CD14-positive monocyte (primary cell): ENCODE measurements around the gene ZBTB7C. TPM values are rescaled to one million over a fixed set of nuclear protein-coding genes. Genes with fewer than 3 reads are reported as not detected.

Experiments used
- DNase-seq, 3 donors: peaks; one replicate each; pipeline ENCODE4 v3.0.0-alpha.2; 2011 to 2022
- H2AFZ ChIP-seq: 2 replicates; pipeline ENCODE4 v1.6.0; 2012; ENCODE audit warnings: mild to moderate bottlenecking, low read depth, low read length, inconsistent platforms; ENCODE audit not compliant: insufficient read depth, poor library complexity, severe bottlenecking
- H3K27ac ChIP-seq, 2 donors: 1 replicate in 1 of 2; 2 replicates in 1 of 2; pipeline ENCODE4 v1.5.1; 2012 to 2013; ENCODE audit warnings: low read length in 2 of 2, control low read depth in 1 of 2, inconsistent platforms in 1 of 2, low read depth in 1 of 2, mild to moderate bottlenecking in 1 of 2
- H3K27me3 ChIP-seq, 2 donors: one replicate each; pipeline versions ENCODE4 v1.6.0 to v1.6.1; 2011 to 2013; ENCODE audit warnings: low read length in 2 of 2; ENCODE audit not compliant: control insufficient read depth in 2 of 2, insufficient read depth in 2 of 2
- H3K36me3 ChIP-seq, 2 donors: replicated peaks in 1 of 2; 1 replicate in 1 of 2; 2 replicates in 1 of 2; pipeline versions ENCODE4 v1.5.1 to v1.6.1; 2012 to 2013; ENCODE audit warnings: low read length in 2 of 2, control low read depth in 1 of 2, inconsistent platforms in 1 of 2, mild to moderate bottlenecking in 1 of 2; ENCODE audit not compliant: insufficient read depth in 2 of 2, control insufficient read depth in 1 of 2
- H3K4me1 ChIP-seq, 2 donors: 1 replicate in 1 of 2; 2 replicates in 1 of 2; pipeline versions ENCODE4 v1.5.1 to v1.6.1; 2012 to 2013; ENCODE audit warnings: low read length in 2 of 2, control low read depth in 1 of 2, inconsistent platforms in 1 of 2, mild to moderate bottlenecking in 1 of 2, moderate library complexity in 1 of 2; ENCODE audit not compliant: insufficient read depth in 2 of 2, control insufficient read depth in 1 of 2
- H3K4me2 ChIP-seq: replicated peaks from 2 replicates; pipeline ENCODE3; 2012; ENCODE audit warnings: low read length, moderate library complexity, mild to moderate bottlenecking; ENCODE audit not compliant: poor library complexity, severe bottlenecking; ENCODE audit errors: extremely low read depth
- H3K4me3 ChIP-seq, 3 experiments: fragments of 200-600 bp in 1 of 3; sonication (generic) in 1 of 3; replicated peaks in 1 of 3; 1 replicate in 2 of 3; 2 replicates in 1 of 3; pipeline ENCODE4 v1.5.1; 2011 to 2013; ENCODE audit warnings: low read length in 3 of 3, mild to moderate bottlenecking in 3 of 3, control low read depth in 2 of 3, low read depth in 2 of 3, inconsistent platforms in 1 of 3, moderate library complexity in 1 of 3
- H3K79me2 ChIP-seq: 2 replicates; pipeline ENCODE4 v1.6.0; 2012; ENCODE audit warnings: mild to moderate bottlenecking, control low read depth, inconsistent platforms, low read length, moderate library complexity; ENCODE audit not compliant: insufficient read depth
- H3K9ac ChIP-seq: 2 replicates; pipeline ENCODE4 v1.6.0; 2017; ENCODE audit warnings: low read length, mild to moderate bottlenecking; ENCODE audit not compliant: insufficient read depth, poor library complexity, severe bottlenecking
- H3K9me3 ChIP-seq, 2 donors: replicated peaks in 1 of 2; 1 replicate in 1 of 2; 2 replicates in 1 of 2; pipeline versions ENCODE4 v1.5.1 to v1.6.1; 2012 to 2013; ENCODE audit warnings: low read length in 2 of 2, control low read depth in 1 of 2; ENCODE audit not compliant: control insufficient read depth in 1 of 2, insufficient read depth in 1 of 2
- H4K20me1 ChIP-seq: 2 replicates; pipeline ENCODE4 v1.6.0; 2012; ENCODE audit warnings: mild to moderate bottlenecking, low read length, control low read depth, moderate library complexity; ENCODE audit not compliant: insufficient read depth
- H3K27ac Mint-ChIP-seq, 7 donors: one replicate each; pipeline ENCODE4 v1.8.0; 2020; ENCODE audit warnings: mild to moderate bottlenecking in 7 of 7, mixed read lengths in 7 of 7, moderate library complexity in 6 of 7, inconsistent platforms in 2 of 7
- H3K27me3 Mint-ChIP-seq, 3 donors: one replicate each; pipeline ENCODE4 v1.8.0; 2021 to 2022; ENCODE audit warnings: low read depth in 3 of 3, mild to moderate bottlenecking in 3 of 3, mixed read lengths in 3 of 3, moderate library complexity in 3 of 3, inconsistent platforms in 1 of 3
- H3K36me3 Mint-ChIP-seq, 2 donors: one replicate each; pipeline ENCODE4 v1.8.0; 2020; ENCODE audit warnings: mixed read lengths in 2 of 2, inconsistent platforms in 1 of 2, mild to moderate bottlenecking in 1 of 2
- H3K4me1 Mint-ChIP-seq: one replicate; pipeline ENCODE4 v1.8.0; 2020; ENCODE audit warnings: mild to moderate bottlenecking, mixed read lengths
- H3K4me3 Mint-ChIP-seq, 2 donors: one replicate each; pipeline ENCODE4 v1.8.0; 2020; ENCODE audit warnings: mild to moderate bottlenecking in 2 of 2, mixed read lengths in 2 of 2, moderate library complexity in 1 of 2
- H3K9me3 Mint-ChIP-seq, 7 donors: one replicate each; pipeline ENCODE4 v1.8.0; 2020 to 2022; ENCODE audit warnings: mixed read lengths in 7 of 7, mild to moderate bottlenecking in 6 of 7, moderate library complexity in 6 of 7, inconsistent platforms in 2 of 7
- CTCF ChIP-seq: fragments of 200-600 bp; IDR thresholded peaks from one replicate; pipeline ENCODE4 v1.8.0; 2022; ENCODE audit warnings: antibody characterized with exemption, mild to moderate bottlenecking
- WGBS: methylation state at CpG from one replicate; pipeline ENCODE4 v1.1.5; 2013; ENCODE audit warnings: missing lambda C conversion rate; ENCODE audit not compliant: insufficient coverage; 5-methylcytosine and 5-hydroxymethylcytosine counted together
- intact Hi-C, 2 donors: fragments of 100-400 bp; cut with micrococcal nuclease; formaldehyde crosslinking; loops; one replicate each; pipeline versions ENCODE4 v1.15.0 to v1.15.1; 2023
- polyA plus RNA-seq, 3 donors: library from polyadenylated mRNA; depleted of rRNA in 1 of 3; unstranded in 2 of 3; stranded (reverse) in 1 of 3; fragments of 300-500 nt in 2 of 3; fragments of >200 nt in 1 of 3; fragmentation: Illumina TruSeq in 2 of 3; gene quantifications; 1 replicate in 2 of 3; 2 replicates in 1 of 3; pipeline ENCODE4 v1.2.3, GENCODE V29; 2012 to 2021

ZBTB7C gene
- polyA plus RNA-seq, 3 donors = 0.03 to 0.09 TPM; not detected in 1

DNA sequence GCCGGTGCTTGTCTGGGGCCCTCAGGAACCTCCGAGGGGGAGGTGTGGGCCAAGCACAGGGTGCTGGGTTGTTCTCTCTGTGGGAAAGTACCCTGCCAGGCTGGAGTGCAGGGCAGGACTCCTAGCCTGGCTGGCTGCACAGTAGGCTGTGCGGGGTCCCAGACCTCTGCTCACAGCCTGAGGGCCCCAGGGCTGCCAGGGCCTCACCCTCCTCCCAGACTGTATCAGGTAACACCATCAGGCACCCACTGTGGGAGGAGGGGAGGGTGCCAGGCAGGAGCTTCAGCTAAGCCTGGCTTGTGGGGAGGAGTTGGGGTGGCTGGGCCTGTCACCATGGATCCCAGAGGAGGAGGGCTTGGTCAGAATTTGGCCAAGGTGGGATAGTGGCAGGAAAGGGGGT, 266.8 kb downstream of the ZBTB7C start:
- Histone ChIP-seq H3K4me3 (no peak overlapping the region), H3K9ac (no peak overlapping the region), H4K20me1 (no peaks in the 10 kb centered on the region), H3K36me3 (no peaks in the 10 kb centered on the region), H2AFZ (no peak overlapping the region), H3K4me1 (no peaks in the 10 kb centered on the region), H3K27me3 (peaks cover 11 to 21% of the 10 kb centered on the region in 2 donors), H3K9me3 (peaks cover 0 to 7% of the 10 kb centered on the region in 2 donors), H3K27ac (no peak overlapping the region), H3K79me2 (no peaks in the 10 kb centered on the region), H3K4me2 (no peak overlapping the region)
- no peak for DNase-seq
- intact Hi-C loops = no loop called here
- Mint-ChIP-seq H3K27ac (no peak overlapping the region), H3K4me3 (no peak overlapping the region), H3K27me3 (peaks cover 26 to 41% (median 31%) of the 10 kb centered on the region in 3 donors), H3K9me3 (peaks cover 0 to 10% (median 0%) of the 10 kb centered on the region in 7 donors), H3K4me1 (no peaks in the 10 kb centered on the region), H3K36me3 (no peaks in the 10 kb centered on the region)
- 94% methylated on average over 2 of the region's 3 CpGs for WGBS
- no peak for TF ChIP-seq CTCF

- Mint-ChIP-seq H3K4me3 (no peak overlapping the region), H3K27me3 (peaks cover 37 to 57% (median 44%) of the 10 kb centered on the region in 3 donors), H3K4me1 (peaks cover under 1% of the 10 kb centered on the region), H3K27ac (peak overlapping the region in 1 of 7 donors; percentile 15), H3K9me3 (peaks cover 0 to 14% (median 3%) of the 10 kb centered on the region in 7 donors), H3K36me3 (no peaks in the 10 kb centered on the region)
- H3K36me3 ChIP-seq = no peaks in the 10 kb centered on the region
- H4K20me1 ChIP-seq = no peaks in the 10 kb centered on the region
- no peak for DNase-seq
- no peak overlapping the region for H3K4me2 ChIP-seq
- TF ChIP-seq CTCF = no peak
- no peak overlapping the region for H3K4me3 ChIP-seq
- intact Hi-C loops = no loop called here
- H3K4me1 ChIP-seq = peaks cover 8 to 9% of the 10 kb centered on the region in 2 donors
- no peak overlapping the region for H3K9ac ChIP-seq
- 93% methylated on average over 9 of the region's 10 CpGs for WGBS
- H3K27me3 ChIP-seq = peaks cover 24 to 34% of the 10 kb centered on the region in 2 donors
- H3K9me3 ChIP-seq = peaks cover 0 to 10% of the 10 kb centered on the region in 2 donors
- no peaks in the 10 kb centered on the region for H3K79me2 ChIP-seq
- H2AFZ ChIP-seq = no peak overlapping the region
- no peak overlapping the region for H3K27ac ChIP-seq
Observed at GRCh38 chr18:48140731-48141130, 268.5 kb downstream of the ZBTB7C start.
